PC-3 (cell line): ENCODE measurements around the gene PCDHGB7. TPM values are rescaled to one million over a fixed set of nuclear protein-coding genes. Genes with fewer than 3 reads are reported as not detected.
"Not testable (repeated sequence)": the region's sequence is repeated elsewhere in the genome, so short reads cannot be mapped to it uniquely, and the experiment has no call there.

Source experiments
- ATAC-seq: fragments of 200-7000 bp; cut with Tn5 transposase; 2 replicates; pipeline ENCODE4 v1.9.1; 2020; ENCODE audit warnings: mild to moderate bottlenecking, moderate library complexity
- BruUV-seq: library from RNA; stranded (reverse); fragments of 400-500 nt; replicated peaks from 2 replicates; lab custom pipeline; 2021; lab: Mats Ljungman, UMichigan
- CTCF ChIA-PET: fragments of 300-600 bp; sonication (Branson Sonifier 250); formaldehyde crosslinking; loops from one replicate; lab custom pipeline; 2022; ENCODE audit warnings: antibody characterized with exemption; lab: Charles Lee
- POLR2A ChIA-PET: fragments of 300-600 bp; sonication (Branson Sonifier 250); formaldehyde crosslinking; loops from one replicate; lab custom pipeline; 2022; ENCODE audit warnings: antibody characterized with exemption; ENCODE audit not compliant: unreplicated experiment; lab: Charles Lee
- DNase-seq: peaks from one replicate; pipeline ENCODE4 v3.0.0-alpha.2; 2015
- H2AFZ ChIP-seq: fragments of 300-600 bp; sonication (generic); 2 replicates; pipeline ENCODE4 v1.6.0; 2016; ENCODE audit warnings: antibody characterized with exemption, low read length
- H3F3A ChIP-seq: fragments of 300-600 bp; sonication (generic); one replicate; pipeline ENCODE4 v1.6.0; 2017; ENCODE audit warnings: antibody characterized with exemption, low read length, control low read depth, mild to moderate bottlenecking; ENCODE audit not compliant: unreplicated experiment
- H3K27ac ChIP-seq: fragments of 300-600 bp; sonication (generic); 2 replicates; pipeline ENCODE4 v1.5.1; 2016; ENCODE audit warnings: mild to moderate bottlenecking, low read length
- H3K27me3 ChIP-seq: fragments of 300-600 bp; sonication (generic); 2 replicates; pipeline ENCODE4 v1.6.1; 2016; ENCODE audit warnings: low read length, mixed read lengths
- H3K36me3 ChIP-seq: fragments of 300-600 bp; sonication (generic); 2 replicates; pipeline ENCODE4 v1.6.1; 2016; ENCODE audit warnings: low read depth, mixed run types, low read length, mixed read lengths
- H3K4me1 ChIP-seq: fragments of 300-600 bp; sonication (generic); 2 replicates; pipeline ENCODE4 v1.5.1; 2016; ENCODE audit warnings: low read length; ENCODE audit not compliant: insufficient read depth
- H3K4me2 ChIP-seq: fragments of 300-600 bp; sonication (generic); 2 replicates; pipeline ENCODE4 v1.6.0; 2016; ENCODE audit warnings: low read length
- H3K4me3 ChIP-seq: fragments of 300-600 bp; sonication (generic); 2 replicates; pipeline ENCODE4 v1.5.1; 2016; ENCODE audit warnings: mild to moderate bottlenecking, low read length, mixed read lengths
- H3K79me2 ChIP-seq: fragments of 300-600 bp; sonication (generic); 2 replicates; pipeline ENCODE4 v1.6.1; 2017; ENCODE audit warnings: low read length, mixed read lengths
- H3K9ac ChIP-seq: fragments of 300-600 bp; sonication (generic); 2 replicates; pipeline ENCODE4 v1.6.0; 2016; ENCODE audit warnings: mild to moderate bottlenecking, low read length
- H3K9me2 ChIP-seq: fragments of 300-600 bp; sonication (generic); replicated peaks from 2 replicates; pipeline ENCODE4 v1.6.1; 2016; ENCODE audit warnings: mixed run types, low read length, mixed read lengths
- H3K9me3 ChIP-seq: fragments of 300-600 bp; sonication (generic); 2 replicates; pipeline ENCODE4 v1.6.1; 2016; ENCODE audit warnings: low read length, mixed read lengths
- H4K20me1 ChIP-seq: fragments of 300-600 bp; sonication (generic); 2 replicates; pipeline ENCODE4 v1.6.1; 2016; ENCODE audit warnings: low read length, mixed read lengths
- CTCF ChIP-seq: fragments of 300-600 bp; sonication (generic); conservative IDR thresholded peaks from 2 replicates; pipeline ENCODE4 v1.5.1; 2017; ENCODE audit warnings: antibody characterized with exemption, low read depth, mild to moderate bottlenecking, low read length
- EZH2 ChIP-seq: fragments of 300-600 bp; sonication (generic); IDR thresholded peaks from one replicate; pipeline ENCODE4 v1.6.1; 2017; ENCODE audit warnings: antibody characterized with exemption, mild to moderate bottlenecking, low read length; ENCODE audit not compliant: unreplicated experiment
- EZH2phosphoT487 ChIP-seq: fragments of 300-600 bp; sonication (generic); IDR thresholded peaks from 2 replicates; pipeline ENCODE4 v1.6.1; 2018; ENCODE audit warnings: mild to moderate bottlenecking, antibody characterized with exemption, low read length, borderline replicate concordance
- intact Hi-C: fragments of 100-400 bp; cut with micrococcal nuclease; formaldehyde crosslinking; loops from 2 replicates; pipeline ENCODE4 v1.9.0; 2023
- total RNA-seq: library from RNA; depleted of rRNA; stranded (reverse); fragments of >200 nt; gene quantifications from 2 replicates; pipeline ENCODE4 v1.2.3, GENCODE V29; 2014

Gene PCDHGB7
- total RNA-seq, 1 experiment from 2014 or later, result 0.44 TPM

GRCh38 chr5:141373673-141374317, 43.7 kb upstream of the PCDHGB7 start, which contains the start of gene PCDHGA6:
TSS of gene PCDHGA6 (plus strand) at chr5:141373891. CDS start at chr5:141374084, 193 bp downstream.
- DNase-seq (no peak), ATAC-seq (no peak)
- H2AFZ ChIP-seq, result no peak within 1 kb of the TSS
- no peaks in the 10 kb centered on the region for H3K9me3 ChIP-seq
- TF ChIP-seq EZH2phosphoT487 (no peak), CTCF (no peak), EZH2 (no peak)
- no peaks in the 10 kb centered on the region for H3F3A ChIP-seq
- no peaks in the 10 kb centered on the region for H3K36me3 ChIP-seq
- no peaks in the 10 kb centered on the region for H3K27me3 ChIP-seq
- H3K4me3 ChIP-seq, result no peak within 1 kb of the TSS
- POLR2A ChIA-PET, result no interaction called here
- H3K79me2 ChIP-seq, result no peaks in the 10 kb centered on the region
- H3K4me2 ChIP-seq, result no peak within 1 kb of the TSS
- CTCF ChIA-PET, result no interaction called here
- H3K9me2 ChIP-seq, result no peaks in the 10 kb centered on the region
- BruUV-seq, result no TSS peak
- no peak within 1 kb of the TSS for H3K27ac ChIP-seq
- no peaks in the 10 kb centered on the region for H3K4me1 ChIP-seq
- H3K9ac ChIP-seq, result no peak within 1 kb of the TSS
- intact Hi-C loops, result no loop called here
- H4K20me1 ChIP-seq, result no peaks in the 10 kb centered on the region

GRCh38 chr5:141374627-141375026, 42.9 kb upstream of the PCDHGB7 start:
- BruUV-seq, result no TSS peak

GRCh38 chr5:141375444-141376155, 41.9 kb upstream of the PCDHGB7 start:
- H3K9me3 ChIP-seq, H3K4me2 ChIP-seq, CTCF ChIA-PET, H3F3A ChIP-seq, H3K36me3 ChIP-seq, ATAC-seq, H3K9ac ChIP-seq, POLR2A ChIA-PET, H3K9me2 ChIP-seq, H3K79me2 ChIP-seq, H3K4me1 ChIP-seq, H3K27me3 ChIP-seq, H3K4me3 ChIP-seq, DNase-seq, H2AFZ ChIP-seq, H3K27ac ChIP-seq, H4K20me1 ChIP-seq, BruUV-seq, intact Hi-C loops: not testable (repeated sequence)

More at GRCh38 chr5:141374627-141375026, 42.9 kb upstream of the PCDHGB7 start:
- DNase-seq (no peak), ATAC-seq (no peak)
- H3K4me2 ChIP-seq, result no peak overlapping the region
- H3K27ac ChIP-seq, result no peak overlapping the region
- H3K9me3 ChIP-seq, result 0 out of 2 replicates have a peak, but pooled peaks cover 3% of the 10 kb centered on the region
- no peaks in the 10 kb centered on the region for H3F3A ChIP-seq
- H3K27me3 ChIP-seq, result no peaks in the 10 kb centered on the region
- H3K79me2 ChIP-seq, result no peaks in the 10 kb centered on the region
- ChIA-PET POLR2A (no interaction called here), CTCF (no interaction called here)
- no peaks in the 10 kb centered on the region for H3K36me3 ChIP-seq
- H4K20me1 ChIP-seq, result no peaks in the 10 kb centered on the region
- no peaks in the 10 kb centered on the region for H3K4me1 ChIP-seq
- no peak overlapping the region for H3K9ac ChIP-seq
- intact Hi-C loops, result no loop called here
- H3K9me2 ChIP-seq, result no peaks in the 10 kb centered on the region
- H2AFZ ChIP-seq, result no peak overlapping the region
- no peak overlapping the region for H3K4me3 ChIP-seq
- TF ChIP-seq CTCF (no peak), EZH2 (no peak), EZH2phosphoT487 (no peak)
